ENCODE data around the gene IGFBP2. TPM values are rescaled to one million over a fixed set of nuclear protein-coding genes. Genes with fewer than 3 reads are reported as not detected.

Gene IGFBP2
- total and polyA plus RNA-seq, 9 of the 15 experiments (the other 6 are each of a cell fraction or from before 2014, with no cell fraction given): 0.93 TPM; not detected in 8

DNA sequence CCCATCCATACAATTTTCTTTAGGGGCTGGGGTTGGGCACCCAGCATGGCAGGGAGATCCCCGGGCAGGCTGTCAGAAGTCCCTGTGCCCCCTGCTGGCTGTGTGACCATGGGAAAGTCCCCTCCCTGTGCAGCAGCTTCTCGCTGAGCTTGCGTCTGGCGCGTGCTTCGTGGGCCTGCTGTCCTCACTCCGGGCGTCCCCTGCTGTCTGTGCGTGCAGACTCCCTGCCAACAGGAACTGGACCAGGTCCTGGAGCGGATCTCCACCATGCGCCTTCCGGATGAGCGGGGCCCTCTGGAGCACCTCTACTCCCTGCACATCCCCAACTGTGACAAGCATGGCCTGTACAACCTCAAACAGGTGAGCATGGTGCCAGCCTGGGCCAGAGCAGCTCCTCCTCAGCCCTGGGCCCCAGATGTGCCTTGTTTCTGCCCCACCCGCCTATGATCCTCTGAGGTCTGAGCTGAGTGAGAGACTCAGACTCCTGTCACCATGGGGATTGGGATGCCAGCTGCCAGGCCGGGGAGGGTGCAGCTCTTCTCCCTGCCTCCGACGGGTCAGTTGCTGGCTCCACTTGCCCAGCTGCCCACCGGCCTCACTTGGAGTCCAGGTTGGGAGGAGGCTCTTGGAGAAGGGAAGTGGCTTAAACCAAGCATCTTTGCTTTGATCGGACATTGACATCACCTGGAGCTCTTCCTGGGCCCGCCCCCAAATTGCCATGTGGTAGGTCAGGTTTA is 28.6 kb downstream of the IGFBP2 start (continued):
- TF ChIP-seq, protein P1, sequence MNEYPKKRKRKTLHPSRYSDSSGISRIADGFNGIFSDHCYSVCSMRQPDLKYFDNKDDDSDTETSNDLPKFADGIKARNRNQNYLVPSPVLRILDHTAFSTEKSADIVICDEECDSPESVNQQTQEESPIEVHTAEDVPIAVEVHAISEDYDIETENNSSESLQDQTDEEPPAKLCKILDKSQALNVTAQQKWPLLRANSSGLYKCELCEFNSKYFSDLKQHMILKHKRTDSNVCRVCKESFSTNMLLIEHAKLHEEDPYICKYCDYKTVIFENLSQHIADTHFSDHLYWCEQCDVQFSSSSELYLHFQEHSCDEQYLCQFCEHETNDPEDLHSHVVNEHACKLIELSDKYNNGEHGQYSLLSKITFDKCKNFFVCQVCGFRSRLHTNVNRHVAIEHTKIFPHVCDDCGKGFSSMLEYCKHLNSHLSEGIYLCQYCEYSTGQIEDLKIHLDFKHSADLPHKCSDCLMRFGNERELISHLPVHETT (CRISPR knock-in tag; conservative IDR thresholded peaks at IDR 0.05 in 1 of 2, IDR thresholded peaks at IDR 0.05 in 1 of 2): 0 out of 4 replicates have a peak, but pooled peaks of 1 of the 2 experiments have one; percentile 34
- TF ChIP-seq MTA2 (IDR thresholded peaks at IDR 0.05; ENCODE audit: low read depth): no peak
- TF ChIP-seq NRF1 (conservative IDR thresholded peaks at IDR 0.05 in 1 of 2, IDR thresholded peaks at IDR 0.05 in 1 of 2): peak in 1 of 2 experiments; percentile 33; a peak in 1 of 4 replicates
- TF ChIP-seq HOXB6 (CRISPR knock-in tag; IDR thresholded peaks at IDR 0.05; ENCODE audit: borderline replicate concordance): no peak
- TF ChIP-seq BHLHE40 (IDR thresholded peaks at IDR 0.05; ENCODE audit: low read length): peak; percentile 53
- peak; percentile 22; the same call in 1 of the 2 replicates for TF ChIP-seq CREM (IDR thresholded peaks at IDR 0.05; ENCODE audit: low read depth)
- peak; percentile 44; the same call in 1 of the 2 replicates for TF ChIP-seq STAG1 (CRISPR knock-in tag; IDR thresholded peaks at IDR 0.05; ENCODE audit: borderline replicate concordance)
- TF ChIP-seq KLF1 (tag; IDR thresholded peaks at IDR 0.05): no peak
- TF ChIP-seq RAD21 (CRISPR knock-in tag; conservative IDR thresholded peaks at IDR 0.05 in 1 of 2, IDR thresholded peaks at IDR 0.05 in 1 of 2): peak; percentile 74 to 76
- TF ChIP-seq, protein P2, sequence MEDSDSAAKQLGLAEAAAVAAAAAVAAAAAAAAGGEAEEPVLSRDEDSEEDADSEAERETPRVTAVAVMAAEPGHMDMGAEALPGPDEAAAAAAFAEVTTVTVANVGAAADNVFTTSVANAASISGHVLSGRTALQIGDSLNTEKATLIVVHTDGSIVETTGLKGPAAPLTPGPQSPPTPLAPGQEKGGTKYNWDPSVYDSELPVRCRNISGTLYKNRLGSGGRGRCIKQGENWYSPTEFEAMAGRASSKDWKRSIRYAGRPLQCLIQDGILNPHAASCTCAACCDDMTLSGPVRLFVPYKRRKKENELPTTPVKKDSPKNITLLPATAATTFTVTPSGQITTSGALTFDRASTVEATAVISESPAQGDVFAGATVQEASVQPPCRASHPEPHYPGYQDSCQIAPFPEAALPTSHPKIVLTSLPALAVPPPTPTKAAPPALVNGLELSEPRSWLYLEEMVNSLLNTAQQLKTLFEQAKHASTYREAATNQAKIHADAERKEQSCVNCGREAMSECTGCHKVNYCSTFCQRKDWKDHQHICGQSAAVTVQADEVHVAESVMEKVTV (CRISPR knock-in tag; IDR thresholded peaks at IDR 0.05): peak; percentile 61; the same call in 1 of the 2 replicates
- no peak for TF ChIP-seq HMG20A (CRISPR knock-in tag; conservative IDR thresholded peaks at IDR 0.05)
